Neural cell (in vitro differentiated cells): ENCODE measurements around the gene DYNC2H1. TPM values are rescaled to one million over a fixed set of nuclear protein-coding genes. Genes with fewer than 3 reads are reported as not detected.

Experiments used
- H2AFZ ChIP-seq: fragments of 200-600, 300-800 bp; sonication (generic), shearing (Covaris generic); 2 replicates; pipeline ENCODE4 v1.6.0; 2014; ENCODE audit warnings: low read depth, mild to moderate bottlenecking, antibody characterized with exemption, low read length, moderate library complexity
- H3F3A ChIP-seq: fragments of 200-600 bp; shearing (Covaris generic); 2 replicates; pipeline ENCODE4 v1.6.1; 2016; ENCODE audit warnings: mild to moderate bottlenecking, moderate library complexity, mixed read lengths, antibody characterized with exemption, low read length; ENCODE audit not compliant: insufficient read depth, poor library complexity, severe bottlenecking
- H3K27ac ChIP-seq: fragments of 200-600, 300-800 bp; sonication (generic), shearing (Covaris generic); 2 replicates; pipeline ENCODE4 v1.5.1; 2014; ENCODE audit warnings: mild to moderate bottlenecking, low read length, moderate library complexity
- H3K27me3 ChIP-seq: fragments of 300-800, 200-600 bp; sonication (generic), shearing (Covaris generic); 2 replicates; pipeline ENCODE4 v1.6.0; 2014; ENCODE audit warnings: mild to moderate bottlenecking, low read depth, low read length, moderate library complexity; ENCODE audit not compliant: insufficient read depth
- H3K36me3 ChIP-seq: fragments of 300-800, 200-600 bp; sonication (generic), shearing (Covaris generic); 2 replicates; pipeline ENCODE4 v1.5.1; 2014; ENCODE audit warnings: mild to moderate bottlenecking, antibody characterized with exemption, low read length, moderate library complexity; ENCODE audit not compliant: insufficient read depth
- H3K4me2 ChIP-seq: fragments of 300-800, 200-600 bp; sonication (generic), shearing (Covaris generic); 2 replicates; pipeline ENCODE4 v1.6.0; 2014; ENCODE audit warnings: mild to moderate bottlenecking, low read length
- H3K4me3 ChIP-seq: fragments of 300-800, 200-600 bp; sonication (generic), shearing (Covaris generic); 2 replicates; pipeline ENCODE4 v1.5.1; 2014; ENCODE audit warnings: mild to moderate bottlenecking, low read length, moderate library complexity
- H3K79me2 ChIP-seq: fragments of 200-600 bp; shearing (Covaris generic); replicated peaks from 2 replicates; pipeline ENCODE4 v1.6.0; 2014; ENCODE audit warnings: mild to moderate bottlenecking, low read length, moderate library complexity; ENCODE audit not compliant: insufficient read depth
- H3K9ac ChIP-seq: fragments of 300-800, 200-600 bp; sonication (generic), shearing (Covaris generic); 2 replicates; pipeline ENCODE4 v1.6.1; 2016; ENCODE audit warnings: mild to moderate bottlenecking, low read length, mixed read lengths
- H3K9me2 ChIP-seq: fragments of 200-600 bp; shearing (Covaris generic); 2 replicates; pipeline ENCODE4 v1.6.1; 2016; ENCODE audit warnings: mild to moderate bottlenecking, low read length, mixed read lengths; ENCODE audit not compliant: insufficient read depth
- H3K9me3 ChIP-seq: fragments of 200-600, 300-800 bp; sonication (generic), shearing (Covaris generic); 2 replicates; pipeline ENCODE4 v1.6.1; 2016; ENCODE audit warnings: mild to moderate bottlenecking, mixed run types, low read length, moderate library complexity, mixed read lengths
- H4K20me1 ChIP-seq: fragments of 200-600 bp; shearing (Covaris generic); 2 replicates; pipeline ENCODE4 v1.6.1; 2016; ENCODE audit warnings: mild to moderate bottlenecking, mixed run types; ENCODE audit not compliant: insufficient read depth
- EP300 ChIP-seq: fragments of 450-650 bp; conservative IDR thresholded peaks from 2 replicates; pipeline ENCODE4 v1.6.1; 2014; ENCODE audit warnings: antibody characterized with exemption, mild to moderate bottlenecking, moderate library complexity; ENCODE audit not compliant: poor library complexity, severe bottlenecking
- EZH2 ChIP-seq: fragments of 200-600, 300-800 bp; shearing (Covaris generic), sonication (generic); IDR thresholded peaks from 2 replicates; pipeline ENCODE4 v1.6.1; 2014; ENCODE audit warnings: antibody characterized with exemption, low read length, borderline replicate concordance, mild to moderate bottlenecking; ENCODE audit not compliant: insufficient read depth, poor library complexity, severe bottlenecking
- MXI1 ChIP-seq: fragments of 450-650 bp; conservative IDR thresholded peaks from 2 replicates; pipeline ENCODE4 v1.6.1; 2014; ENCODE audit warnings: antibody characterized with exemption, mild to moderate bottlenecking; ENCODE audit not compliant: poor library complexity, severe bottlenecking
- POLR2AphosphoS5 ChIP-seq: IDR thresholded peaks from 2 replicates; pipeline ENCODE4 v1.6.1; 2012
- RAD21 ChIP-seq: fragments of 450-650 bp; conservative IDR thresholded peaks from 2 replicates; pipeline ENCODE4 v1.6.1; 2014; ENCODE audit warnings: antibody characterized with exemption, mild to moderate bottlenecking, moderate library complexity
- REST ChIP-seq: IDR thresholded peaks from 2 replicates; pipeline ENCODE4 v1.6.1; 2012; ENCODE audit warnings: borderline replicate concordance
- SMC3 ChIP-seq: fragments of 450-650 bp; conservative IDR thresholded peaks from 2 replicates; pipeline ENCODE4 v1.6.1; 2014; ENCODE audit warnings: antibody characterized with exemption, mild to moderate bottlenecking, moderate library complexity; ENCODE audit not compliant: poor library complexity
- TAF1 ChIP-seq: IDR thresholded peaks from 2 replicates; pipeline ENCODE4 v1.6.1; 2012; ENCODE audit warnings: low read depth
- polyA plus RNA-seq: library from polyadenylated mRNA; depleted of rRNA; stranded (reverse); fragments of >200 nt; gene quantifications from 2 replicates; pipeline ENCODE4 v1.2.3, GENCODE V29; 2014
- TF ChIP-seq, protein P1 (sequence below): fragments of 450-650 bp; IDR thresholded peaks from 2 replicates; pipeline ENCODE4 v1.5.1; 2014; ENCODE audit warnings: antibody characterized with exemption, mild to moderate bottlenecking, moderate library complexity; ENCODE audit not compliant: poor library complexity, severe bottlenecking

The DYNC2H1 gene
- polyA plus RNA-seq, 1 donor from 2014 or later = 14.1 TPM

GRCh38 chr11:103487113-103487512 lies 377.9 kb downstream of the DYNC2H1 start:
- Histone ChIP-seq H3K4me3 (no peak overlapping the region), H3F3A (no peaks in the 10 kb centered on the region), H3K4me2 (no peak overlapping the region), H3K9me3 (no peaks in the 10 kb centered on the region), H4K20me1 (no peaks in the 10 kb centered on the region), H3K9ac (no peak overlapping the region), H3K79me2 (no peaks in the 10 kb centered on the region), H3K27ac (no peak overlapping the region), H2AFZ (no peak overlapping the region), H3K27me3 (no peaks in the 10 kb centered on the region), H3K36me3 (no peaks in the 10 kb centered on the region), H3K9me2 (no peaks in the 10 kb centered on the region)
- no peak for TF ChIP-seq EP300
- no peak for TF ChIP-seq REST
- TF ChIP-seq MXI1 = no peak
- no peak for TF ChIP-seq POLR2AphosphoS5
- no peak for TF ChIP-seq RAD21
- TF ChIP-seq, protein P1, sequence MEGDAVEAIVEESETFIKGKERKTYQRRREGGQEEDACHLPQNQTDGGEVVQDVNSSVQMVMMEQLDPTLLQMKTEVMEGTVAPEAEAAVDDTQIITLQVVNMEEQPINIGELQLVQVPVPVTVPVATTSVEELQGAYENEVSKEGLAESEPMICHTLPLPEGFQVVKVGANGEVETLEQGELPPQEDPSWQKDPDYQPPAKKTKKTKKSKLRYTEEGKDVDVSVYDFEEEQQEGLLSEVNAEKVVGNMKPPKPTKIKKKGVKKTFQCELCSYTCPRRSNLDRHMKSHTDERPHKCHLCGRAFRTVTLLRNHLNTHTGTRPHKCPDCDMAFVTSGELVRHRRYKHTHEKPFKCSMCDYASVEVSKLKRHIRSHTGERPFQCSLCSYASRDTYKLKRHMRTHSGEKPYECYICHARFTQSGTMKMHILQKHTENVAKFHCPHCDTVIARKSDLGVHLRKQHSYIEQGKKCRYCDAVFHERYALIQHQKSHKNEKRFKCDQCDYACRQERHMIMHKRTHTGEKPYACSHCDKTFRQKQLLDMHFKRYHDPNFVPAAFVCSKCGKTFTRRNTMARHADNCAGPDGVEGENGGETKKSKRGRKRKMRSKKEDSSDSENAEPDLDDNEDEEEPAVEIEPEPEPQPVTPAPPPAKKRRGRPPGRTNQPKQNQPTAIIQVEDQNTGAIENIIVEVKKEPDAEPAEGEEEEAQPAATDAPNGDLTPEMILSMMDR = no peak
- TF ChIP-seq EZH2 = no peak
- TF ChIP-seq SMC3 = no peak
- no peak for TF ChIP-seq TAF1

- Histone ChIP-seq H3F3A (no peaks in the 10 kb centered on the region), H3K9me3 (no peaks in the 10 kb centered on the region), H3K79me2 (no peaks in the 10 kb centered on the region), H3K27me3 (no peaks in the 10 kb centered on the region), H3K4me2 (no peak overlapping the region), H3K9ac (no peak overlapping the region), H2AFZ (no peak overlapping the region), H3K9me2 (no peaks in the 10 kb centered on the region), H3K27ac (no peak overlapping the region), H3K36me3 (no peaks in the 10 kb centered on the region), H4K20me1 (no peaks in the 10 kb centered on the region), H3K4me3 (no peak overlapping the region)
- TF ChIP-seq, protein P1 = no peak
- TF ChIP-seq SMC3 = no peak
Measured at GRCh38 chr11:103488031-103488461, 378.8 kb downstream of the DYNC2H1 start.
